WTC11 (cell line): ENCODE data around the gene ACAD8. TPM values are rescaled to one million over a fixed set of nuclear protein-coding genes. Genes with fewer than 3 reads are reported as not detected.

Source experiments
- ATAC-seq: fragments of 200-7000 bp; cut with Tn5 transposase; 2 replicates; pipeline ENCODE4 v1.10.0; 2021; ENCODE audit warnings: mild to moderate bottlenecking, moderate library complexity
- CTCF ChIA-PET: fragments of 300-600 bp; sonication (Branson Sonifier 250); formaldehyde crosslinking; loops from one replicate; lab custom pipeline; 2021; ENCODE audit warnings: antibody characterized with exemption; lab: Charles Lee
- POLR2A ChIA-PET: fragments of 350-600 bp; sonication (Branson Sonifier 250); formaldehyde crosslinking; loops from one replicate; lab custom pipeline; 2021; ENCODE audit warnings: antibody characterized with exemption; lab: Charles Lee
- DNase-seq: peaks from one replicate; pipeline ENCODE4 v3.0.0; 2021; ENCODE audit warnings: low spot score
- H3K27ac Mint-ChIP-seq: 2 replicates; pipeline ENCODE4 v1.8.0; 2021; ENCODE audit warnings: mixed read lengths
- H3K27me3 Mint-ChIP-seq: 2 replicates; pipeline ENCODE4 v1.8.0; 2021; ENCODE audit warnings: low read depth, mild to moderate bottlenecking, moderate library complexity, mixed read lengths
- H3K36me3 Mint-ChIP-seq: 2 replicates; pipeline ENCODE4 v1.8.0; 2021; ENCODE audit warnings: mixed read lengths
- H3K4me1 Mint-ChIP-seq: 2 replicates; pipeline ENCODE4 v1.8.0; 2022; ENCODE audit warnings: mixed read lengths
- H3K4me3 Mint-ChIP-seq: 2 replicates; pipeline ENCODE4 v1.8.0; 2021; ENCODE audit warnings: mild to moderate bottlenecking, moderate library complexity, mixed read lengths
- H3K9me3 Mint-ChIP-seq: 2 replicates; pipeline ENCODE4 v1.8.0; 2021; ENCODE audit warnings: mixed read lengths
- CREB1 ChIP-seq: sonication (generic); formaldehyde crosslinking; IDR thresholded peaks from 2 replicates; pipeline ENCODE4 v1.8.0; 2023; ENCODE audit warnings: mild to moderate bottlenecking, missing genetic modification reagents
- EMX1 ChIP-seq: fragments of 250-450 bp; sonication (Bioruptor Pico); IDR thresholded peaks from 2 replicates; pipeline ENCODE4 v1.8.0; 2021; ENCODE audit warnings: mild to moderate bottlenecking
- ETV6 ChIP-seq: sonication (generic); formaldehyde crosslinking; IDR thresholded peaks from 2 replicates; pipeline ENCODE4 v1.8.1; 2022; ENCODE audit warnings: mild to moderate bottlenecking, missing genetic modification reagents
- FOXJ3 ChIP-seq: sonication (generic); formaldehyde crosslinking; IDR thresholded peaks from 2 replicates; pipeline ENCODE4 v1.9.0; 2021; ENCODE audit warnings: missing genetic modification reagents, mild to moderate bottlenecking, borderline replicate concordance
- FOXP1 ChIP-seq: sonication (generic); formaldehyde crosslinking; IDR thresholded peaks from 2 replicates; pipeline ENCODE4 v1.8.0; 2022; ENCODE audit warnings: missing genetic modification reagents, mild to moderate bottlenecking, moderate library complexity, borderline replicate concordance
- JAZF1 ChIP-seq: fragments of 250-450 bp; sonication (Bioruptor Pico); IDR thresholded peaks from 2 replicates; pipeline ENCODE4 v1.9.0; 2021; ENCODE audit warnings: moderate library complexity, mild to moderate bottlenecking, inconsistent platforms
- NR1H2 ChIP-seq: sonication (generic); formaldehyde crosslinking; IDR thresholded peaks from 2 replicates; pipeline ENCODE4 v1.9.0; 2021; ENCODE audit warnings: mild to moderate bottlenecking, moderate library complexity, missing genetic modification reagents
- NR2C2 ChIP-seq: sonication (generic); formaldehyde crosslinking; IDR thresholded peaks from 2 replicates; pipeline ENCODE4 v1.8.0; 2022; ENCODE audit warnings: mild to moderate bottlenecking, missing genetic modification reagents
- OVOL2 ChIP-seq: fragments of 250-450 bp; sonication (Bioruptor Pico); IDR thresholded peaks from 2 replicates; pipeline ENCODE4 v1.9.0; 2021; ENCODE audit warnings: mild to moderate bottlenecking, borderline replicate concordance
- PRRX2 ChIP-seq: fragments of 250-450 bp; sonication (Bioruptor Pico); IDR thresholded peaks from 2 replicates; pipeline ENCODE4 v1.8.0; 2021; ENCODE audit warnings: mild to moderate bottlenecking
- SMAD3 ChIP-seq: sonication (generic); formaldehyde crosslinking; IDR thresholded peaks from 2 replicates; pipeline ENCODE4 v1.8.0; 2022; ENCODE audit warnings: missing genetic modification reagents, mild to moderate bottlenecking, borderline replicate concordance
- ZBTB21 ChIP-seq: sonication (generic); formaldehyde crosslinking; IDR thresholded peaks from 2 replicates; pipeline ENCODE4 v1.8.1; 2023; ENCODE audit warnings: mild to moderate bottlenecking, missing genetic modification reagents, borderline replicate concordance
- total RNA-seq: library from RNA; stranded (reverse); gene quantifications from 3 replicates; pipeline ENCODE4 v1.2.3, GENCODE V29; 2021
- TF ChIP-seq, protein P1 (sequence below): sonication (generic); formaldehyde crosslinking; IDR thresholded peaks from 2 replicates; pipeline ENCODE4 v1.8.0; 2023; ENCODE audit warnings: missing genetic modification reagents, mild to moderate bottlenecking, borderline replicate concordance
- TF ChIP-seq, protein P2 (sequence below): sonication (generic); formaldehyde crosslinking; IDR thresholded peaks from 2 replicates; pipeline ENCODE4 v1.8.1; 2022; ENCODE audit warnings: mild to moderate bottlenecking, moderate library complexity, missing genetic modification reagents
- TF ChIP-seq, protein P3 (sequence below): sonication (generic); formaldehyde crosslinking; IDR thresholded peaks from 2 replicates; pipeline ENCODE4 v1.8.1; 2023; ENCODE audit warnings: mild to moderate bottlenecking, missing genetic modification reagents, moderate library complexity
- TF ChIP-seq, protein P4 (sequence below): sonication (generic); formaldehyde crosslinking; IDR thresholded peaks from 2 replicates; pipeline ENCODE4 v1.8.1; 2023; ENCODE audit warnings: mild to moderate bottlenecking, missing genetic modification reagents
- TF ChIP-seq, protein P5 (sequence below): sonication (generic); formaldehyde crosslinking; IDR thresholded peaks from 2 replicates; pipeline ENCODE4 v1.8.0; 2022; ENCODE audit warnings: mild to moderate bottlenecking, missing genetic modification reagents
- TF ChIP-seq, protein P6 (sequence below): sonication (generic); formaldehyde crosslinking; IDR thresholded peaks from 2 replicates; pipeline ENCODE4 v1.8.1; 2022; ENCODE audit warnings: missing genetic modification reagents, borderline replicate concordance
- TF ChIP-seq, protein P7 (sequence below): sonication (generic); formaldehyde crosslinking; IDR thresholded peaks from 2 replicates; pipeline ENCODE4 v1.8.1; 2022; ENCODE audit warnings: low read depth, missing genetic modification reagents, borderline replicate concordance
- TF ChIP-seq, protein P8 (sequence below): sonication (generic); formaldehyde crosslinking; IDR thresholded peaks from 2 replicates; pipeline ENCODE4 v1.8.1; 2023; ENCODE audit warnings: mild to moderate bottlenecking, moderate library complexity, missing genetic modification reagents

The ACAD8 gene
- total RNA-seq, 1 experiment from 2014 or later: 55.2 TPM

DNA sequence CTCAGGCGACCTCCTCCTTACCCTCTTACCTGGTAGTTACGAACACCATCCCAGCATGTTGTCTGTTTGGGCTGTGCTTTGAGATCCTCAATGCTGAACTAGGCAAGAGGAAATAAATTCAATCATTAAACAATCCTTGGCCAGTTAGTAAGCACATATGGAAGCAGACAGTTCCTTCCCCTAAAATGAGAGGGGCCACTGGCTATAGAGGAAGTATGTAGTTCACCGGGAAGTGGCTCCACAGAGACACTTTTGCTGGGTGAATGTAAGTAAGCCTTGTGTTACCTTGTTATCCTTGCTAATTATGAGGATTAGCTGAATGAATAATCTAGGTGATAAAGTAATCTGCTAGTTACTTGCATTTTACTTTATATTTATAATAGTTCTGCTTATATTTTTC is 3.1 kb upstream of the ACAD8 start (continued):
- TF ChIP-seq, protein P1, sequence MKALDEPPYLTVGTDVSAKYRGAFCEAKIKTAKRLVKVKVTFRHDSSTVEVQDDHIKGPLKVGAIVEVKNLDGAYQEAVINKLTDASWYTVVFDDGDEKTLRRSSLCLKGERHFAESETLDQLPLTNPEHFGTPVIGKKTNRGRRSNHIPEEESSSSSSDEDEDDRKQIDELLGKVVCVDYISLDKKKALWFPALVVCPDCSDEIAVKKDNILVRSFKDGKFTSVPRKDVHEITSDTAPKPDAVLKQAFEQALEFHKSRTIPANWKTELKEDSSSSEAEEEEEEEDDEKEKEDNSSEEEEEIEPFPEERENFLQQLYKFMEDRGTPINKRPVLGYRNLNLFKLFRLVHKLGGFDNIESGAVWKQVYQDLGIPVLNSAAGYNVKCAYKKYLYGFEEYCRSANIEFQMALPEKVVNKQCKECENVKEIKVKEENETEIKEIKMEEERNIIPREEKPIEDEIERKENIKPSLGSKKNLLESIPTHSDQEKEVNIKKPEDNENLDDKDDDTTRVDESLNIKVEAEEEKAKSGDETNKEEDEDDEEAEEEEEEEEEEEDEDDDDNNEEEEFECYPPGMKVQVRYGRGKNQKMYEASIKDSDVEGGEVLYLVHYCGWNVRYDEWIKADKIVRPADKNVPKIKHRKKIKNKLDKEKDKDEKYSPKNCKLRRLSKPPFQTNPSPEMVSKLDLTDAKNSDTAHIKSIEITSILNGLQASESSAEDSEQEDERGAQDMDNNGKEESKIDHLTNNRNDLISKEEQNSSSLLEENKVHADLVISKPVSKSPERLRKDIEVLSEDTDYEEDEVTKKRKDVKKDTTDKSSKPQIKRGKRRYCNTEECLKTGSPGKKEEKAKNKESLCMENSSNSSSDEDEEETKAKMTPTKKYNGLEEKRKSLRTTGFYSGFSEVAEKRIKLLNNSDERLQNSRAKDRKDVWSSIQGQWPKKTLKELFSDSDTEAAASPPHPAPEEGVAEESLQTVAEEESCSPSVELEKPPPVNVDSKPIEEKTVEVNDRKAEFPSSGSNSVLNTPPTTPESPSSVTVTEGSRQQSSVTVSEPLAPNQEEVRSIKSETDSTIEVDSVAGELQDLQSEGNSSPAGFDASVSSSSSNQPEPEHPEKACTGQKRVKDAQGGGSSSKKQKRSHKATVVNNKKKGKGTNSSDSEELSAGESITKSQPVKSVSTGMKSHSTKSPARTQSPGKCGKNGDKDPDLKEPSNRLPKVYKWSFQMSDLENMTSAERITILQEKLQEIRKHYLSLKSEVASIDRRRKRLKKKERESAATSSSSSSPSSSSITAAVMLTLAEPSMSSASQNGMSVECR (CRISPR knock-in tag): no peak
- TF ChIP-seq, protein P2, sequence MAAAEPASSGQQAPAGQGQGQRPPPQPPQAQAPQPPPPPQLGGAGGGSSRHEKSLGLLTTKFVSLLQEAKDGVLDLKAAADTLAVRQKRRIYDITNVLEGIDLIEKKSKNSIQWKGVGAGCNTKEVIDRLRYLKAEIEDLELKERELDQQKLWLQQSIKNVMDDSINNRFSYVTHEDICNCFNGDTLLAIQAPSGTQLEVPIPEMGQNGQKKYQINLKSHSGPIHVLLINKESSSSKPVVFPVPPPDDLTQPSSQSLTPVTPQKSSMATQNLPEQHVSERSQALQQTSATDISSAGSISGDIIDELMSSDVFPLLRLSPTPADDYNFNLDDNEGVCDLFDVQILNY (CRISPR knock-in tag): no peak
- no peak for TF ChIP-seq CREB1 (CRISPR knock-in tag)

DNA sequence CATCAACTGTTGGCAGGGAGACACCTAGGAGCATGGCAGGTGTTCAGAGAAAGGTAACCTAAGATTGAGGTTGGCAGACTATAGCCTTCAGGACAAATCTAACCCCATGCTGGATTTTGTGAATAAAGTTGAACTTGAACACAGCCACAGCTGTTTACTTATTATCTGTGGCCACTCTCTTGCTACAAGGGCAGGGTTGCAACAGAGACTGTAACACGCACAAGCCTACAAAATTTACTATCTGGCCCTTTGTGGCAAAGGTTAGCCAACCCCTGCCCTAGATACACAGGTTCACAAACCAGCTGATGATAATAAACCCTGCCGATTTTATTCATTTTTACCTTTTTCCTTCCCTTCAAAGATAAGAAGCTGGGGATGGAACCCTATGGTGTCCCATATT is 2.7 kb upstream of the ACAD8 start:
- no peaks in the 10 kb centered on the region for H3K9me3 Mint-ChIP-seq
- no peak for ATAC-seq
- POLR2A ChIA-PET: no interaction called here

More for the DNA sequence above, 2.7 kb upstream of the ACAD8 start:
- DNase-seq: no peak
- TF ChIP-seq NR1H2 (CRISPR knock-in tag) (no peak), ZBTB21 (CRISPR knock-in tag) (no peak), OVOL2 (CRISPR knock-in tag) (no peak), SMAD3 (no peak), NR2C2 (CRISPR knock-in tag) (no peak), PRRX2 (CRISPR knock-in tag) (no peak), FOXJ3 (CRISPR knock-in tag) (no peak), JAZF1 (no peak), ETV6 (no peak), FOXP1 (CRISPR knock-in tag) (no peak), EMX1 (CRISPR knock-in tag) (no peak)
- TF ChIP-seq, protein P3, sequence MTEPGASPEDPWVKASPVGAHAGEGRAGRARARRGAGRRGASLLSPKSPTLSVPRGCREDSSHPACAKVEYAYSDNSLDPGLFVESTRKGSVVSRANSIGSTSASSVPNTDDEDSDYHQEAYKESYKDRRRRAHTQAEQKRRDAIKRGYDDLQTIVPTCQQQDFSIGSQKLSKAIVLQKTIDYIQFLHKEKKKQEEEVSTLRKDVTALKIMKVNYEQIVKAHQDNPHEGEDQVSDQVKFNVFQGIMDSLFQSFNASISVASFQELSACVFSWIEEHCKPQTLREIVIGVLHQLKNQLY (CRISPR knock-in tag): no peak
- TF ChIP-seq, protein P4, sequence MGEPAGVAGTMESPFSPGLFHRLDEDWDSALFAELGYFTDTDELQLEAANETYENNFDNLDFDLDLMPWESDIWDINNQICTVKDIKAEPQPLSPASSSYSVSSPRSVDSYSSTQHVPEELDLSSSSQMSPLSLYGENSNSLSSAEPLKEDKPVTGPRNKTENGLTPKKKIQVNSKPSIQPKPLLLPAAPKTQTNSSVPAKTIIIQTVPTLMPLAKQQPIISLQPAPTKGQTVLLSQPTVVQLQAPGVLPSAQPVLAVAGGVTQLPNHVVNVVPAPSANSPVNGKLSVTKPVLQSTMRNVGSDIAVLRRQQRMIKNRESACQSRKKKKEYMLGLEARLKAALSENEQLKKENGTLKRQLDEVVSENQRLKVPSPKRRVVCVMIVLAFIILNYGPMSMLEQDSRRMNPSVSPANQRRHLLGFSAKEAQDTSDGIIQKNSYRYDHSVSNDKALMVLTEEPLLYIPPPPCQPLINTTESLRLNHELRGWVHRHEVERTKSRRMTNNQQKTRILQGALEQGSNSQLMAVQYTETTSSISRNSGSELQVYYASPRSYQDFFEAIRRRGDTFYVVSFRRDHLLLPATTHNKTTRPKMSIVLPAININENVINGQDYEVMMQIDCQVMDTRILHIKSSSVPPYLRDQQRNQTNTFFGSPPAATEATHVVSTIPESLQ: no peak
- TF ChIP-seq, protein P5, sequence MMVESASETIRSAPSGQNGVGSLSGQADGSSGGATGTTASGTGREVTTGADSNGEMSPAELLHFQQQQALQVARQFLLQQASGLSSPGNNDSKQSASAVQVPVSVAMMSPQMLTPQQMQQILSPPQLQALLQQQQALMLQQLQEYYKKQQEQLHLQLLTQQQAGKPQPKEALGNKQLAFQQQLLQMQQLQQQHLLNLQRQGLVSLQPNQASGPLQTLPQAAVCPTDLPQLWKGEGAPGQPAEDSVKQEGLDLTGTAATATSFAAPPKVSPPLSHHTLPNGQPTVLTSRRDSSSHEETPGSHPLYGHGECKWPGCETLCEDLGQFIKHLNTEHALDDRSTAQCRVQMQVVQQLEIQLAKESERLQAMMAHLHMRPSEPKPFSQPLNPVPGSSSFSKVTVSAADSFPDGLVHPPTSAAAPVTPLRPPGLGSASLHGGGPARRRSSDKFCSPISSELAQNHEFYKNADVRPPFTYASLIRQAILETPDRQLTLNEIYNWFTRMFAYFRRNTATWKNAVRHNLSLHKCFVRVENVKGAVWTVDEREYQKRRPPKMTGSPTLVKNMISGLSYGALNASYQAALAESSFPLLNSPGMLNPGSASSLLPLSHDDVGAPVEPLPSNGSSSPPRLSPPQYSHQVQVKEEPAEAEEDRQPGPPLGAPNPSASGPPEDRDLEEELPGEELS (CRISPR knock-in tag): no peak
- TF ChIP-seq, protein P6, sequence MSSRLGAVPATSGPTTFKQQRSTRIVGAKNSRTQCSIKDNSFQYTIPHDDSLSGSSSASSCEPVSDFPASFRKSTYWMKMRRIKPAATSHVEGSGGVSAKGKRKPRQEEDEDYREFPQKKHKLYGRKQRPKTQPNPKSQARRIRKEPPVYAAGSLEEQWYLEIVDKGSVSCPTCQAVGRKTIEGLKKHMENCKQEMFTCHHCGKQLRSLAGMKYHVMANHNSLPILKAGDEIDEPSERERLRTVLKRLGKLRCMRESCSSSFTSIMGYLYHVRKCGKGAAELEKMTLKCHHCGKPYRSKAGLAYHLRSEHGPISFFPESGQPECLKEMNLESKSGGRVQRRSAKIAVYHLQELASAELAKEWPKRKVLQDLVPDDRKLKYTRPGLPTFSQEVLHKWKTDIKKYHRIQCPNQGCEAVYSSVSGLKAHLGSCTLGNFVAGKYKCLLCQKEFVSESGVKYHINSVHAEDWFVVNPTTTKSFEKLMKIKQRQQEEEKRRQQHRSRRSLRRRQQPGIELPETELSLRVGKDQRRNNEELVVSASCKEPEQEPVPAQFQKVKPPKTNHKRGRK (CRISPR knock-in tag): no peak
- TF ChIP-seq, protein P7, sequence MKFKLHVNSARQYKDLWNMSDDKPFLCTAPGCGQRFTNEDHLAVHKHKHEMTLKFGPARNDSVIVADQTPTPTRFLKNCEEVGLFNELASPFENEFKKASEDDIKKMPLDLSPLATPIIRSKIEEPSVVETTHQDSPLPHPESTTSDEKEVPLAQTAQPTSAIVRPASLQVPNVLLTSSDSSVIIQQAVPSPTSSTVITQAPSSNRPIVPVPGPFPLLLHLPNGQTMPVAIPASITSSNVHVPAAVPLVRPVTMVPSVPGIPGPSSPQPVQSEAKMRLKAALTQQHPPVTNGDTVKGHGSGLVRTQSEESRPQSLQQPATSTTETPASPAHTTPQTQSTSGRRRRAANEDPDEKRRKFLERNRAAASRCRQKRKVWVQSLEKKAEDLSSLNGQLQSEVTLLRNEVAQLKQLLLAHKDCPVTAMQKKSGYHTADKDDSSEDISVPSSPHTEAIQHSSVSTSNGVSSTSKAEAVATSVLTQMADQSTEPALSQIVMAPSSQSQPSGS: no peak
- TF ChIP-seq, protein P8, sequence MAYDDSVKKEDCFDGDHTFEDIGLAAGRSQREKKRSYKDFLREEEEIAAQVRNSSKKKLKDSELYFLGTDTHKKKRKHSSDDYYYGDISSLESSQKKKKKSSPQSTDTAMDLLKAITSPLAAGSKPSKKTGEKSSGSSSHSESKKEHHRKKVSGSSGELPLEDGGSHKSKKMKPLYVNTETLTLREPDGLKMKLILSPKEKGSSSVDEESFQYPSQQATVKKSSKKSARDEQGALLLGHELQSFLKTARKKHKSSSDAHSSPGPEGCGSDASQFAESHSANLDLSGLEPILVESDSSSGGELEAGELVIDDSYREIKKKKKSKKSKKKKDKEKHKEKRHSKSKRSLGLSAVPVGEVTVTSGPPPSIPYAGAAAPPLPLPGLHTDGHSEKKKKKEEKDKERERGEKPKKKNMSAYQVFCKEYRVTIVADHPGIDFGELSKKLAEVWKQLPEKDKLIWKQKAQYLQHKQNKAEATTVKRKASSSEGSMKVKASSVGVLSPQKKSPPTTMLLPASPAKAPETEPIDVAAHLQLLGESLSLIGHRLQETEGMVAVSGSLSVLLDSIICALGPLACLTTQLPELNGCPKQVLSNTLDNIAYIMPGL (CRISPR knock-in tag): no peak
- H3K4me3 Mint-ChIP-seq: no peak overlapping the region
- CTCF ChIA-PET: no interaction called here
- peaks cover 32% of the 10 kb centered on the region for H3K36me3 Mint-ChIP-seq
- H3K27me3 Mint-ChIP-seq: no peaks in the 10 kb centered on the region
- no peak overlapping the region for H3K27ac Mint-ChIP-seq
- H3K4me1 Mint-ChIP-seq: peaks cover 28% of the 10 kb centered on the region
